A549 (cell line): ENCODE data around the gene RNF130. TPM values are rescaled to one million over a fixed set of nuclear protein-coding genes. Genes with fewer than 3 reads are reported as not detected.

ENCODE experiments used
- ATAC-seq, 2 experiments: fragments of 200-7000 bp in 1 of 2; fragments of >200 bp in 1 of 2; cut with Nextera tagmentation in 1 of 2; cut with Tn5 transposase in 1 of 2; 3 replicates each; pipeline versions ENCODE4 v1.8.0 to v1.9.1; 2018 to 2020; ENCODE audit warnings: mild to moderate bottlenecking in 1 of 2, moderate library complexity in 1 of 2
- CTCF ChIA-PET: fragments of 300-600 bp; sonication (Branson Sonifier 250); formaldehyde crosslinking; extraction: SDS; loops from one replicate; lab custom pipeline; 2021; ENCODE audit warnings: antibody characterized with exemption, inconsistent platforms; lab: Yijun Ruan, JAX
- POLR2A ChIA-PET: fragments of 350-600 bp; formaldehyde crosslinking; extraction: SDS; loops from one replicate; lab custom pipeline; 2021; ENCODE audit warnings: antibody characterized with exemption, inconsistent platforms; lab: Yijun Ruan, JAX
- DNase-seq, 2 experiments: peaks; one replicate each; pipeline versions ENCODE4 v3.0.0 to v3.0.0-alpha.2; 2011 to 2016; ENCODE audit warnings: low read depth in 1 of 2, low spot score in 1 of 2
- FAIRE-seq: peaks from 2 replicates; lab custom pipeline; 2011; peaks lifted over from hg19 to GRCh38; lab: Jason Lieb, UNC
- H3K27ac ChIP-seq, 2 experiments: fragments of >200 bp; sonication (Bioruptor Twin); formaldehyde crosslinking; 3 replicates each; pipeline ENCODE4 v1.5.1; 2016 to 2017
- H3K4me1 ChIP-seq: fragments of >200 bp; sonication (Bioruptor Twin); formaldehyde crosslinking; 3 replicates; pipeline ENCODE4 v1.6.1; 2016
- H3K4me2 ChIP-seq: fragments of >200 bp; sonication (Bioruptor Twin); formaldehyde crosslinking; 3 replicates; pipeline ENCODE4 v1.6.1; 2016
- H3K4me3 ChIP-seq: fragments of >200 bp; sonication (Bioruptor Twin); formaldehyde crosslinking; 3 replicates; pipeline ENCODE4 v1.5.1; 2016
- H3K9me3 ChIP-seq: fragments of >200 bp; sonication (Bioruptor Twin); formaldehyde crosslinking; 3 replicates; pipeline ENCODE4 v1.6.1; 2016
- E2F6 ChIP-seq: IDR thresholded peaks from 2 replicates; pipeline ENCODE4 v1.6.1; 2012; ENCODE audit warnings: low read depth, borderline replicate concordance
- EHF ChIP-seq: fragments of 250-450 bp; sonication (Bioruptor Pico); IDR thresholded peaks from 2 replicates; pipeline ENCODE4 v1.5.0; 2020; ENCODE audit warnings: mild to moderate bottlenecking
- EHMT2 ChIP-seq: fragments of 200-600 bp; sonication (generic); IDR thresholded peaks from 2 replicates; pipeline ENCODE4 v1.6.1; 2016; ENCODE audit warnings: antibody characterized with exemption, low read depth, mild to moderate bottlenecking, moderate library complexity
- EP300 ChIP-seq, 2 experiments: fragments of >200 bp; sonication (Bioruptor Twin); formaldehyde crosslinking; IDR thresholded peaks; 2 replicates in 1 of 2; 3 replicates in 1 of 2; pipeline ENCODE4 v1.6.1; 2016 to 2017
- ESRRA ChIP-seq: fragments of 150-350 bp; IDR thresholded peaks from 2 replicates; pipeline ENCODE4 v1.6.1; 2014; ENCODE audit warnings: mild to moderate bottlenecking, low read length, borderline replicate concordance
- FOSB ChIP-seq: fragments of 250-450 bp; sonication (Bioruptor Pico); IDR thresholded peaks from 2 replicates; pipeline ENCODE4 v1.5.0; 2020; ENCODE audit warnings: mild to moderate bottlenecking, moderate library complexity
- FOSL2 ChIP-seq, 2 experiments: fragments of 450-650 bp in 1 of 2; fragments of >200 bp in 1 of 2; sonication (Bioruptor Twin) in 1 of 2; formaldehyde crosslinking; IDR thresholded peaks; 2 replicates each; pipeline versions ENCODE4 v1.5.0 to v1.6.1; 2016 to 2020; ENCODE audit warnings: mild to moderate bottlenecking in 1 of 2, moderate library complexity in 1 of 2
- HDAC2 ChIP-seq: fragments of 200-600 bp; sonication (generic); IDR thresholded peaks from 2 replicates; pipeline ENCODE4 v1.6.1; 2016
- HEYL ChIP-seq: fragments of 250-450 bp; sonication (Bioruptor Pico); IDR thresholded peaks from 2 replicates; pipeline ENCODE4 v1.8.0; 2021; ENCODE audit warnings: mild to moderate bottlenecking, moderate library complexity
- JUNB ChIP-seq: fragments of >200 bp; sonication (Bioruptor Twin); formaldehyde crosslinking; IDR thresholded peaks from 2 replicates; pipeline ENCODE4 v1.6.1; 2016
- MAFK ChIP-seq: fragments of 450-650 bp; IDR thresholded peaks from 2 replicates; pipeline ENCODE4 v1.6.1; 2014; ENCODE audit not compliant: partially characterized antibody
- NR3C1 ChIP-seq: fragments of >200 bp; sonication (Bioruptor Twin); formaldehyde crosslinking; IDR thresholded peaks from 3 replicates; pipeline ENCODE4 v1.6.1; 2017
- PHF8 ChIP-seq: fragments of 200-600 bp; sonication (generic); IDR thresholded peaks from 2 replicates; pipeline ENCODE4 v1.6.1; 2016; ENCODE audit warnings: low read depth, mild to moderate bottlenecking, antibody characterized with exemption, moderate library complexity, borderline replicate concordance
- POLR2A ChIP-seq: IDR thresholded peaks from 2 replicates; pipeline ENCODE4 v1.6.1; 2012; ENCODE audit warnings: mild to moderate bottlenecking, low read length
- RARB ChIP-seq: fragments of 250-450 bp; sonication (Bioruptor Pico); IDR thresholded peaks from 2 replicates; pipeline ENCODE4 v1.8.0; 2021; ENCODE audit warnings: mild to moderate bottlenecking, moderate library complexity
- RCOR1 ChIP-seq: fragments of 150-350 bp; IDR thresholded peaks from 2 replicates; pipeline ENCODE4 v1.6.1; 2014; ENCODE audit warnings: antibody characterized with exemption, low read length, low read depth
- SREBF2 ChIP-seq: fragments of 450-650 bp; IDR thresholded peaks from 2 replicates; pipeline ENCODE4 v1.6.1; 2014; ENCODE audit warnings: mild to moderate bottlenecking, moderate library complexity
- ZC3H11A ChIP-seq: fragments of 450-650 bp; IDR thresholded peaks from 2 replicates; pipeline ENCODE4 v1.6.1; 2014; ENCODE audit warnings: antibody characterized with exemption, mild to moderate bottlenecking
- WGBS: methylation state at CpG from one replicate; pipeline ENCODE4 v1.1.6; 2017; ENCODE audit errors: missing lambda C conversion rate; 5-methylcytosine and 5-hydroxymethylcytosine counted together
- polyA plus RNA-seq, 4 experiments: library from polyadenylated mRNA; depleted of rRNA in 3 of 4; stranded (reverse); fragments of >200 nt; fragmentation: RNase III in 1 of 4; extraction: RNeasy Plus Mini Kit Qiagen cat#74134 plus additional on column Dnase treatment in 1 of 4; gene quantifications; 2 replicates in 3 of 4; 3 replicates in 1 of 4; pipeline ENCODE4 v1.2.3, GENCODE V29; 2011 to 2017
- TF ChIP-seq, protein P1 (sequence below): IDR thresholded peaks from 2 replicates; pipeline ENCODE4 v1.6.1; 2012
- TF ChIP-seq, protein P2 (sequence below): fragments of 450-650 bp; IDR thresholded peaks from 2 replicates; pipeline ENCODE4 v1.6.1; 2014; ENCODE audit warnings: antibody characterized with exemption

The RNF130 gene
- polyA plus RNA-seq, 2 of the 4 experiments (the other 2 are of a cell fraction), result 33.3 to 50.1 TPM

- no peak overlapping the region for H3K4me2 ChIP-seq
- POLR2A ChIA-PET, result no interaction called here
Observed at GRCh38 chr5:180116077-180116999, 44.8 kb upstream of the RNF130 start.

GRCh38 chr5:180115326-180116076 is 43.9 kb upstream of the RNF130 start:
- WGBS, result 84% methylated on average over 9 of the region's 14 CpGs
- Histone ChIP-seq H3K4me1 (no peaks in the 10 kb centered on the region), H3K27ac (no peak overlapping the region), H3K4me2 (no peak overlapping the region), H3K9me3 (no peaks in the 10 kb centered on the region), H3K4me3 (no peak overlapping the region)
- ChIA-PET POLR2A (no interaction called here), CTCF (interaction anchor here (1.6 to 2.2 kb wide), 3 partner anchors 10 to 15 kb away, joined by 4 to 12 read pairs (median 6); no protein-coding TSS in a partner anchor)
- FAIRE-seq, result no peak
- no peak for ATAC-seq
- TF ChIP-seq FOSB (CRISPR knock-in tag), result no peak
- TF ChIP-seq, protein P1, sequence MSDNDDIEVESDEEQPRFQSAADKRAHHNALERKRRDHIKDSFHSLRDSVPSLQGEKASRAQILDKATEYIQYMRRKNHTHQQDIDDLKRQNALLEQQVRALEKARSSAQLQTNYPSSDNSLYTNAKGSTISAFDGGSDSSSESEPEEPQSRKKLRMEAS, result no peak
- TF ChIP-seq JUNB, result no peak
- no peak for TF ChIP-seq SREBF2
- TF ChIP-seq NR3C1, result no peak
- TF ChIP-seq HDAC2, result no peak
- DNase-seq, result no peak

More at GRCh38 chr5:180116077-180116999, 44.8 kb upstream of the RNF130 start:
- no peak for TF ChIP-seq RARB
- no peak for TF ChIP-seq POLR2A
- no peak for TF ChIP-seq PHF8
- TF ChIP-seq RCOR1, result no peak
- TF ChIP-seq MAFK, result no peak
- TF ChIP-seq JUNB, result no peak
- TF ChIP-seq, protein P2, sequence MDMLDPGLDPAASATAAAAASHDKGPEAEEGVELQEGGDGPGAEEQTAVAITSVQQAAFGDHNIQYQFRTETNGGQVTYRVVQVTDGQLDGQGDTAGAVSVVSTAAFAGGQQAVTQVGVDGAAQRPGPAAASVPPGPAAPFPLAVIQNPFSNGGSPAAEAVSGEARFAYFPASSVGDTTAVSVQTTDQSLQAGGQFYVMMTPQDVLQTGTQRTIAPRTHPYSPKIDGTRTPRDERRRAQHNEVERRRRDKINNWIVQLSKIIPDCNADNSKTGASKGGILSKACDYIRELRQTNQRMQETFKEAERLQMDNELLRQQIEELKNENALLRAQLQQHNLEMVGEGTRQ, result no peak
- no peak for TF ChIP-seq ZC3H11A
- TF ChIP-seq HEYL (CRISPR knock-in tag), result no peak
- TF ChIP-seq FOSL2 (IDR thresholded peaks at IDR 0.05), result no peak
- no peak for TF ChIP-seq FOSL2 (CRISPR knock-in tag; IDR thresholded peaks at IDR 0.05)
- no peak for TF ChIP-seq EHF
- TF ChIP-seq, protein P1, result no peak
- H3K9me3 ChIP-seq, result no peaks in the 10 kb centered on the region
- no peak for FAIRE-seq
- peak in 1 of 2 experiments; percentile 40; a peak in 3 of 6 replicates for ATAC-seq
- CTCF ChIA-PET, result interaction anchor here (0.7 to 2.2 kb wide), 10 partner anchors 8 to 604 kb away, joined by 3 to 12 read pairs (median 4); no protein-coding TSS in a partner anchor
- H3K4me3 ChIP-seq, result no peak overlapping the region
- DNase-seq, result no peak
- 85% methylated on average over 27 of the region's 31 CpGs for WGBS
- no peak overlapping the region for H3K27ac ChIP-seq
- H3K4me1 ChIP-seq, result no peaks in the 10 kb centered on the region

DNA sequence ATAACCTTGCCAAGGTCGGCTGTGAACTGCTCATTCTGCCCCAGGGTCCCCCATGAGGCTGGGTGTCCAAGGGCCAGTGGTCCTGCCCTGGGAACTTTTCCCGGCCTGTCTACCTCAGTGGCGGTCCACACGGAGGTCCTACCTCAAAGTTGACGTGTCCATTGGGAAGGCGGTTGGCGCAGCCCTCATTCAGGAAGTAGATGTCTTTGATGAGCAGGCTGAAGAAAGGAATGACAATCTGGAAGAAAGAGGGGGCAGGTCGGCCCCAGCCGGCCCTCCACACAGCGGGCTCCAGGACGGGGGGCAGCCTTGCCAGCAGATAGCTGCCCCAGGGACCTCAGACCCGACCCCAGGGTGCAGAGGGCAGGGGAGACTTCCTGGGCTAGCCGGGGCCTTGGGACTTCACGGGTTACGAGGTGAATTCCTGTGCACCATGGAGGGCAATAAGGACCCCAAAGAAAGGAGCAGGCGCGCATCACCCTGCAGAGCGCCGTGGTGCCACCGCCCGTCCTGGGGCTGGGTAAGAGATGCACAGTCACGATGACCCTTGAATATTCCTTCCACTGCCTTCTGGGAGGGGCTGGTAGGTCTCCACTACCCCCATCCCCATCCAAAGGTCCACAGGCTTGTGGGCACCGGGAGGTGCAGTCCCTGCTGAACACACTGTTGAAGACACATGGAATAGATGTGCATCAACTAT is 42.9 kb upstream of the RNF130 start:
- H3K9me3 ChIP-seq, result no peaks in the 10 kb centered on the region
- H3K4me2 ChIP-seq, result no peak overlapping the region
- CTCF ChIA-PET, result no interaction called here
- FAIRE-seq, result no peak
- H3K27ac ChIP-seq, result no peak overlapping the region
- H3K4me1 ChIP-seq, result no peaks in the 10 kb centered on the region
- POLR2A ChIA-PET, result no interaction called here
- WGBS, result 77% methylated on average over 22 of the region's 23 CpGs
- TF ChIP-seq FOSB (CRISPR knock-in tag) (no peak), EHMT2 (no peak), E2F6 (no peak), ESRRA (no peak), HEYL (CRISPR knock-in tag) (no peak), EP300 (IDR thresholded peaks at IDR 0.05) (no peak), SREBF2 (no peak), EHF (no peak)
- no peak overlapping the region for H3K4me3 ChIP-seq
- no peak for DNase-seq
- ATAC-seq, result no peak
